ENCODE results near the gene SPRED1. TPM values are rescaled to one million over a fixed set of nuclear protein-coding genes. Genes with fewer than 3 reads are reported as not detected.

SPRED1 gene
- total and polyA plus RNA-seq, 2 donors, result 5.3 to 7.3 TPM

GRCh38 chr15:38253351-38253781 is 730 bp downstream of the SPRED1 start:
- peak overlapping the region in 1 of 2 donors; percentile 43 for H3K27ac ChIP-seq (ENCODE audit: low read depth in 1 of 2, low read length in 1 of 2)
- no peaks in the 10 kb centered on the region for H3K9me3 ChIP-seq (ENCODE audit: control insufficient read depth in 2 of 2, insufficient read depth in 1 of 2, low read length in 1 of 2)
- no peaks in the 10 kb centered on the region for H3K36me3 ChIP-seq (ENCODE audit: control insufficient read depth in 2 of 2, insufficient read depth in 2 of 2, low read length in 1 of 2)
- peaks cover 24 to 45% of the 10 kb centered on the region in 2 donors for H3K27me3 ChIP-seq (ENCODE audit: control insufficient read depth in 2 of 2, insufficient read depth in 1 of 2, low read length in 1 of 2)
- H3K4me3 ChIP-seq (ENCODE audit: low read length in 2 of 2), result peak overlapping the region; percentile 44 to 81
- WGBS, result 0% methylated on average over 4 of the region's 4 CpGs
- peaks cover 3 to 11% of the 10 kb centered on the region in 2 donors for H3K4me1 ChIP-seq (ENCODE audit: control insufficient read depth in 2 of 2, insufficient read depth in 2 of 2, low read length in 2 of 2)
- peak in 3 of 9 donors; percentile 1 to 28 (median 13) for DNase-seq (ENCODE audit: low read depth in 6 of 9, low spot score in 9 of 9)

GRCh38 chr15:38254051-38254883 is 1.6 kb downstream of the SPRED1 start:
- peaks cover 24 to 45% of the 10 kb centered on the region in 2 donors for H3K27me3 ChIP-seq (ENCODE audit: control insufficient read depth in 2 of 2, insufficient read depth in 1 of 2, low read length in 1 of 2)
- peaks cover 3 to 11% of the 10 kb centered on the region in 2 donors for H3K4me1 ChIP-seq (ENCODE audit: control insufficient read depth in 2 of 2, insufficient read depth in 2 of 2, low read length in 2 of 2)
- H3K4me3 ChIP-seq (ENCODE audit: low read length in 2 of 2), result peak overlapping the region; percentile 22 to 44
- peak overlapping the region in 1 of 2 donors; percentile 45 for H3K27ac ChIP-seq (ENCODE audit: low read depth in 1 of 2, low read length in 1 of 2)
- 2% methylated on average over 15 of the region's 15 CpGs for WGBS
- no peaks in the 10 kb centered on the region for H3K36me3 ChIP-seq (ENCODE audit: control insufficient read depth in 2 of 2, insufficient read depth in 2 of 2, low read length in 1 of 2)
- DNase-seq (ENCODE audit: low read depth in 6 of 9, low spot score in 9 of 9), result peak in 4 of 9 donors; percentile 16 to 60 (median 20)
- H3K9me3 ChIP-seq (ENCODE audit: control insufficient read depth in 2 of 2, insufficient read depth in 1 of 2, low read length in 1 of 2), result no peaks in the 10 kb centered on the region

GRCh38 chr15:38255690-38256089 is 3.1 kb downstream of the SPRED1 start:
- H3K4me3 ChIP-seq (ENCODE audit: low read length in 2 of 2), result no peak overlapping the region
- 91% methylated on average over 2 of the region's 2 CpGs for WGBS
- DNase-seq (ENCODE audit: low read depth in 6 of 9, low spot score in 9 of 9), result no peak
- H3K9me3 ChIP-seq (ENCODE audit: control insufficient read depth in 2 of 2, insufficient read depth in 1 of 2, low read length in 1 of 2), result no peaks in the 10 kb centered on the region
- peaks cover 23 to 40% of the 10 kb centered on the region in 2 donors for H3K27me3 ChIP-seq (ENCODE audit: control insufficient read depth in 2 of 2, insufficient read depth in 1 of 2, low read length in 1 of 2)
- H3K4me1 ChIP-seq (ENCODE audit: control insufficient read depth in 2 of 2, insufficient read depth in 2 of 2, low read length in 2 of 2), result peaks cover 3 to 9% of the 10 kb centered on the region in 2 donors
- H3K36me3 ChIP-seq (ENCODE audit: control insufficient read depth in 2 of 2, insufficient read depth in 2 of 2, low read length in 1 of 2), result no peaks in the 10 kb centered on the region
- no peak overlapping the region for H3K27ac ChIP-seq (ENCODE audit: low read depth in 1 of 2, low read length in 1 of 2)

GRCh38 chr15:38257676-38258075 is 5.0 kb downstream of the SPRED1 start:
- peaks cover 1 to 2% of the 10 kb centered on the region in 2 donors for H3K4me1 ChIP-seq (ENCODE audit: control insufficient read depth in 2 of 2, insufficient read depth in 2 of 2, low read length in 2 of 2)
- WGBS, result 70% methylated on average over 2 of the region's 2 CpGs

GRCh38 chr15:38259134-38259533 is 6.5 kb downstream of the SPRED1 start:
- H3K27ac ChIP-seq (ENCODE audit: low read depth in 1 of 2, low read length in 1 of 2), result no peak overlapping the region
- no peaks in the 10 kb centered on the region for H3K4me1 ChIP-seq (ENCODE audit: control insufficient read depth in 2 of 2, insufficient read depth in 2 of 2, low read length in 2 of 2)
- DNase-seq (ENCODE audit: low read depth in 6 of 9, low spot score in 9 of 9), result no peak
- H3K4me3 ChIP-seq (ENCODE audit: low read length in 2 of 2), result no peak overlapping the region
- no peaks in the 10 kb centered on the region for H3K36me3 ChIP-seq (ENCODE audit: control insufficient read depth in 2 of 2, insufficient read depth in 2 of 2, low read length in 1 of 2)
- peaks cover 4 to 8% of the 10 kb centered on the region in 2 donors for H3K27me3 ChIP-seq (ENCODE audit: control insufficient read depth in 2 of 2, insufficient read depth in 1 of 2, low read length in 1 of 2)
- no peaks in the 10 kb centered on the region for H3K9me3 ChIP-seq (ENCODE audit: control insufficient read depth in 2 of 2, insufficient read depth in 1 of 2, low read length in 1 of 2)
- WGBS, result 95% methylated on average over 2 of the region's 2 CpGs

More at GRCh38 chr15:38257676-38258075, 5.0 kb downstream of the SPRED1 start:
- Histone ChIP-seq H3K9me3 (ENCODE audit: control insufficient read depth in 2 of 2, insufficient read depth in 1 of 2, low read length in 1 of 2) (no peaks in the 10 kb centered on the region), H3K4me3 (ENCODE audit: low read length in 2 of 2) (no peak overlapping the region), H3K27me3 (ENCODE audit: control insufficient read depth in 2 of 2, insufficient read depth in 1 of 2, low read length in 1 of 2) (peaks cover 13 to 22% of the 10 kb centered on the region in 2 donors), H3K36me3 (ENCODE audit: control insufficient read depth in 2 of 2, insufficient read depth in 2 of 2, low read length in 1 of 2) (no peaks in the 10 kb centered on the region), H3K27ac (ENCODE audit: low read depth in 1 of 2, low read length in 1 of 2) (no peak overlapping the region)
- no peak for DNase-seq (ENCODE audit: low read depth in 6 of 9, low spot score in 9 of 9)

- Histone ChIP-seq H3K9me3 (ENCODE audit: control insufficient read depth in 2 of 2, insufficient read depth in 1 of 2, low read length in 1 of 2) (no peaks in the 10 kb centered on the region), H3K27ac (ENCODE audit: low read depth in 1 of 2, low read length in 1 of 2) (no peak overlapping the region), H3K4me3 (ENCODE audit: low read length in 2 of 2) (no peak overlapping the region), H3K36me3 (ENCODE audit: control insufficient read depth in 2 of 2, insufficient read depth in 2 of 2, low read length in 1 of 2) (no peaks in the 10 kb centered on the region), H3K27me3 (ENCODE audit: control insufficient read depth in 2 of 2, insufficient read depth in 1 of 2, low read length in 1 of 2) (no peaks in the 10 kb centered on the region), H3K4me1 (ENCODE audit: control insufficient read depth in 2 of 2, insufficient read depth in 2 of 2, low read length in 2 of 2) (no peaks in the 10 kb centered on the region)
- no peak for DNase-seq (ENCODE audit: low read depth in 6 of 9, low spot score in 9 of 9)
- WGBS, result 96% methylated on average over 2 of the region's 2 CpGs
These were observed 7.4 kb downstream of the SPRED1 start for GRCh38 chr15:38260077-38260476.

- 98% methylated on average over 3 of the region's 3 CpGs for WGBS
- DNase-seq (ENCODE audit: low read depth in 6 of 9, low spot score in 9 of 9), result no peak
- Histone ChIP-seq H3K27ac (ENCODE audit: low read depth in 1 of 2, low read length in 1 of 2) (no peak overlapping the region), H3K9me3 (ENCODE audit: control insufficient read depth in 2 of 2, insufficient read depth in 1 of 2, low read length in 1 of 2) (no peaks in the 10 kb centered on the region), H3K4me1 (ENCODE audit: control insufficient read depth in 2 of 2, insufficient read depth in 2 of 2, low read length in 2 of 2) (no peaks in the 10 kb centered on the region), H3K36me3 (ENCODE audit: control insufficient read depth in 2 of 2, insufficient read depth in 2 of 2, low read length in 1 of 2) (no peaks in the 10 kb centered on the region), H3K27me3 (ENCODE audit: control insufficient read depth in 2 of 2, insufficient read depth in 1 of 2, low read length in 1 of 2) (no peaks in the 10 kb centered on the region), H3K4me3 (ENCODE audit: low read length in 2 of 2) (no peak overlapping the region)
These were observed 10.6 kb downstream of the SPRED1 start for GRCh38 chr15:38263251-38263650.

GRCh38 chr15:38263996-38264395 is 11.4 kb downstream of the SPRED1 start:
- Histone ChIP-seq H3K36me3 (ENCODE audit: control insufficient read depth in 2 of 2, insufficient read depth in 2 of 2, low read length in 1 of 2) (no peaks in the 10 kb centered on the region), H3K27me3 (ENCODE audit: control insufficient read depth in 2 of 2, insufficient read depth in 1 of 2, low read length in 1 of 2) (no peaks in the 10 kb centered on the region), H3K9me3 (ENCODE audit: control insufficient read depth in 2 of 2, insufficient read depth in 1 of 2, low read length in 1 of 2) (no peaks in the 10 kb centered on the region), H3K27ac (ENCODE audit: low read depth in 1 of 2, low read length in 1 of 2) (no peak overlapping the region), H3K4me1 (ENCODE audit: control insufficient read depth in 2 of 2, insufficient read depth in 2 of 2, low read length in 2 of 2) (no peaks in the 10 kb centered on the region), H3K4me3 (ENCODE audit: low read length in 2 of 2) (no peak overlapping the region)
- 96% methylated on average over 3 of the region's 3 CpGs for WGBS
- DNase-seq (ENCODE audit: low read depth in 6 of 9, low spot score in 9 of 9), result no peak

GRCh38 chr15:38266247-38266986 is 13.8 kb downstream of the SPRED1 start:
- Histone ChIP-seq H3K9me3 (ENCODE audit: control insufficient read depth in 2 of 2, insufficient read depth in 1 of 2, low read length in 1 of 2) (no peaks in the 10 kb centered on the region), H3K4me1 (ENCODE audit: control insufficient read depth in 2 of 2, insufficient read depth in 2 of 2, low read length in 2 of 2) (no peaks in the 10 kb centered on the region), H3K27ac (ENCODE audit: low read depth in 1 of 2, low read length in 1 of 2) (no peak overlapping the region), H3K27me3 (ENCODE audit: control insufficient read depth in 2 of 2, insufficient read depth in 1 of 2, low read length in 1 of 2) (no peaks in the 10 kb centered on the region), H3K36me3 (ENCODE audit: control insufficient read depth in 2 of 2, insufficient read depth in 2 of 2, low read length in 1 of 2) (no peaks in the 10 kb centered on the region), H3K4me3 (ENCODE audit: low read length in 2 of 2) (no peak overlapping the region)
- WGBS, result 93% methylated on average over 7 of the region's 7 CpGs
- no peak for DNase-seq (ENCODE audit: low read depth in 6 of 9, low spot score in 9 of 9)

Measured in thymus (tissue), 11 donors.